Activated B cell treated with CpG ODN at 0.5 μM for 24 hours (primary cell): ENCODE measurements around the gene HUWE1. TPM values are rescaled to one million over a fixed set of nuclear protein-coding genes. Genes with fewer than 3 reads are reported as not detected.

Experiments used
- ATAC-seq: fragments of 200-7000 bp; cut with Tn5 transposase; one replicate; pipeline ENCODE4 v1.10.0; 2021; ENCODE audit warnings: low read depth, mild to moderate bottlenecking, moderate library complexity
- CTCF ChIA-PET: fragments of 350-600 bp; sonication (Branson Sonifier 250); formaldehyde crosslinking; loops from one replicate; lab custom pipeline; 2021; ENCODE audit warnings: antibody characterized with exemption; lab: Charles Lee
- POLR2A ChIA-PET: fragments of 350-600 bp; sonication (Branson Sonifier 250); formaldehyde crosslinking; loops from one replicate; lab custom pipeline; 2021; ENCODE audit warnings: antibody characterized with exemption; lab: Charles Lee
- DNase-seq: peaks from one replicate; pipeline ENCODE4 v3.0.0; 2022
- H3K27ac Mint-ChIP-seq: one replicate; pipeline ENCODE4 v1.8.0; 2020; ENCODE audit warnings: mixed read lengths
- H3K27me3 Mint-ChIP-seq: one replicate; pipeline ENCODE4 v1.8.0; 2021; ENCODE audit warnings: mixed read lengths
- H3K36me3 Mint-ChIP-seq: one replicate; pipeline ENCODE4 v1.8.0; 2021; ENCODE audit warnings: low read depth, mixed read lengths
- H3K4me1 Mint-ChIP-seq: one replicate; pipeline ENCODE4 v1.8.0; 2021; ENCODE audit warnings: mixed read lengths
- H3K4me3 Mint-ChIP-seq: one replicate; pipeline ENCODE4 v1.8.0; 2020; ENCODE audit warnings: mild to moderate bottlenecking, mixed read lengths
- H3K9me3 Mint-ChIP-seq: one replicate; pipeline ENCODE4 v1.8.0; 2020; ENCODE audit warnings: mixed read lengths
- intact Hi-C: fragments of 100-400 bp; cut with micrococcal nuclease; formaldehyde crosslinking; loops from one replicate; pipeline ENCODE4 v1.15.1; 2024
- total RNA-seq: library from RNA; stranded (reverse); gene quantifications from 2 replicates; pipeline ENCODE4 v1.2.3, GENCODE V29; 2022
- TF ChIP-seq, protein P1 (sequence below): fragments of 200-600 bp; IDR thresholded peaks from one replicate; pipeline ENCODE4 v1.8.0; 2022; ENCODE audit warnings: antibody characterized with exemption, mild to moderate bottlenecking

The HUWE1 gene
- total RNA-seq, 1 donor from 2014 or later, result 257 TPM

DNA sequence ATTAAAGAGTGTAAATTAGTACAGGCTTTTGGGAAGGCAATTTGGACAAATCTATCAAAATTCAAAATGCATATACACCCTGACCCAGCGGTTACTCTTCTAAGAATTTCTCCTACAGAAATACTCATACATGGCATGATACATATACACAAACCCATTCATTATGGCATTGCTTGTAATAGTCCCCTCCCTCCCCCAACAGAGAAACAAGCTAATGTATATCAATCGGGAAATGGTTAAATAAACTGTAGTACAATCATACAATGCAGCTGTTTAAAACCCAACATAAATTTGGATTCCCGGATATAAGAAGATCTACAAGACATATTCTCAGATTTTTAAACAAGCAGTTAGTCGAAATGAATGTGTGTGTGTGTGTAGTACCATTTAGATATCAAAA lies 808 bp downstream of the HUWE1 start:
- ATAC-seq (no peak), DNase-seq (no peak)
- intact Hi-C loops, result loop anchor here (1.0 to 10.0 kb wide), 4 partner anchors 19 to 1479 kb away; partner anchors contain the start of genes APEX2 and TSPYL2
- TF ChIP-seq, protein P1, sequence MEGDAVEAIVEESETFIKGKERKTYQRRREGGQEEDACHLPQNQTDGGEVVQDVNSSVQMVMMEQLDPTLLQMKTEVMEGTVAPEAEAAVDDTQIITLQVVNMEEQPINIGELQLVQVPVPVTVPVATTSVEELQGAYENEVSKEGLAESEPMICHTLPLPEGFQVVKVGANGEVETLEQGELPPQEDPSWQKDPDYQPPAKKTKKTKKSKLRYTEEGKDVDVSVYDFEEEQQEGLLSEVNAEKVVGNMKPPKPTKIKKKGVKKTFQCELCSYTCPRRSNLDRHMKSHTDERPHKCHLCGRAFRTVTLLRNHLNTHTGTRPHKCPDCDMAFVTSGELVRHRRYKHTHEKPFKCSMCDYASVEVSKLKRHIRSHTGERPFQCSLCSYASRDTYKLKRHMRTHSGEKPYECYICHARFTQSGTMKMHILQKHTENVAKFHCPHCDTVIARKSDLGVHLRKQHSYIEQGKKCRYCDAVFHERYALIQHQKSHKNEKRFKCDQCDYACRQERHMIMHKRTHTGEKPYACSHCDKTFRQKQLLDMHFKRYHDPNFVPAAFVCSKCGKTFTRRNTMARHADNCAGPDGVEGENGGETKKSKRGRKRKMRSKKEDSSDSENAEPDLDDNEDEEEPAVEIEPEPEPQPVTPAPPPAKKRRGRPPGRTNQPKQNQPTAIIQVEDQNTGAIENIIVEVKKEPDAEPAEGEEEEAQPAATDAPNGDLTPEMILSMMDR, result no peak
- ChIA-PET CTCF (interaction anchor here (0.8 to 1.6 kb wide), 2 partner anchors 145 to 146 kb away, joined by 3 to 5 read pairs; no protein-coding TSS in a partner anchor), POLR2A (interaction anchor here (0.6 to 6.0 kb wide), 15 partner anchors 9 to 954 kb away, joined by 3 to 110 read pairs (median 5); partner anchors contain the start of genes PHF8, RIBC1 and SMC1A)
- Mint-ChIP-seq H3K4me1 (peaks cover 34% of the 10 kb centered on the region), H3K36me3 (peaks cover 16% of the 10 kb centered on the region), H3K27ac (peak overlapping the region; percentile 87), H3K4me3 (peak overlapping the region; percentile 91), H3K27me3 (no peaks in the 10 kb centered on the region), H3K9me3 (no peaks in the 10 kb centered on the region)

DNA sequence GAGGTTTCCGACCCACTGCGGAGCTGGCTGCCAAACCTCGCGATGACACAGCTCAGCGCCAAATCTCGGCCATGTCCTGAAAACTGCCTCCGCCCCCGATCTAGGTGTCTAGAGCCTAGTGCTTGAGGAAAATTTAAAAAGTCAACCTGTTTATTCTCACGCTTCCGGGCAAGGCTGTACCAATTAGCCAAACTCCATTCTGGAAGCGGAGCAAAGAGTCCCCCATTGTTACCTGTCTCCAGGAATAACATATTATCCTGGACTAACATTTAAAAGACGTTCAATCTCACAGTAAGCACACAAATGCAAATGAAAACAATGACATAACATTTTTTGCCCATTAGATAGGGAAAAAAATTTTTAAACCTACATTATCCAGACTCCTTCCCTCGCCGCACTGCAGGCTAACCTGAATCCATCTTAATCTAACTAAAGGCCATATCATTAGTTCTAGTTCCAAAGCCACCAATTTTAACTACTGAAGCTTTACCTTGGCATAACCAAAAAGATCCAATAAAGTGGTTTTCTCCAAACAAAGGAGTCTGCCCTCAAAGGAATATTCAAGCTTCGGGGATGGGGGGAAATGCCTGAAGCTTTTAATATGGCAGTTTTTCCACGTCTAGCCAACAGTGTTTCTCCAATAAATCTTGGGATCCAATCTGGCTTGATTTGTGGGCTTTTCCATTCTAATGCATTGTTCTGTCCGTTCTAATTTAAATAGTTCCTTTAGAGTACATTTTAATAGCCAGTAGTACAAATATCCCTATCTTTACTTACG lies 1.9 kb downstream of the HUWE1 start:
- H3K27me3 Mint-ChIP-seq, result no peaks in the 10 kb centered on the region
- CTCF ChIA-PET, result interaction anchor here (1.0 to 2.1 kb wide), 2 partner anchors 20 to 31 kb away, joined by 4 to 5 read pairs; no protein-coding TSS in a partner anchor
- H3K4me3 Mint-ChIP-seq, result peak overlapping the region; percentile 91
- ATAC-seq (no peak), DNase-seq (no peak)
- peak overlapping the region; percentile 97 for H3K27ac Mint-ChIP-seq
- H3K9me3 Mint-ChIP-seq, result no peaks in the 10 kb centered on the region
- TF ChIP-seq, protein P1, result no peak
- intact Hi-C loops, result loop anchor here (1.0 to 10.0 kb wide), 8 partner anchors 30 to 1480 kb away; partner anchors contain the start of genes APEX2, PHF8, RIBC1 and SMC1A
- H3K4me1 Mint-ChIP-seq, result peaks cover 39% of the 10 kb centered on the region
- POLR2A ChIA-PET, result interaction anchor here (0.5 to 6.0 kb wide), 17 partner anchors 9 to 1768 kb away, joined by 3 to 110 read pairs (median 5); partner anchors contain the start of genes GNL3L, MAGEH1 and PHF8
- H3K36me3 Mint-ChIP-seq, result peaks cover 25% of the 10 kb centered on the region

DNA sequence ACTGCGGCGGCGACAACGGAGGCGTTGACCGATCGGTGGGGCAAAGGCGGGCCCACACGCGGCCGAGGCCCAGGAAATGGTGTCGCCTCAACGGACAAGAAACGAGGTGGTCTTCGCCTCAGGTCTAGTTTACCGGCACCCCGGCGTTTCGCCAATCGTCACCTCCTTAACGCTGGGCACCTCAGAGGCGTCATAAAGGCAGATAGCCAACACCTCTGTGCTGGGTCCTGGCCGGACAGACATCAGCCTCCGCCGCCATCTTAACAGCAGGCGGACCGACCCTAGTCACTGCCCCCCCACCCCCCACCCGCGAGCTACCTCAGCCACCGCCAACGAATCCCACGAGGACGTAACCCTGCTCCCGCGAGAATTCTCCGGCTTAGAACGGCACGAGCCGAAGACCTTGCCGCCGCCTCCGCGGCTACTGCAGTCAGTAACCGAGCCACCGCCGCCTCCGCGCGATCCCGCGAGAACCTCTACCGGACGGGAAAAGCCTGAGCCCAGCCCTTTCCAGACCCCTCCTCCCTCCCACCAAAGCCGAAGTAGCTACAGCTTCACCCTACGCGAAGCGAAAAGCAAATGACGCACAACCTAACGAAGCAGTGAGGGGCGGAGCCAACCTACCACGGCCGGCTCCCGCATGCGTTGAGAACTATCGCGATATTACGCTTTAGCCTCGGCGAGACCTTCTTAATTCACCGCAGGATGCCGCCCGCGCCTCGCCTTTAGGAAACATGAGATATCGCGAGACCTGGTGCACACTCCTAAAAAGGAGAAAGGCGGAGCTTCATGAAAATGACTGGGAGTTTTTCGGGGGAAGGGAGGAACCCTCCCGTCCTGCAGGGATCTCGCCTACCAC lies 2.7 kb downstream of the HUWE1 start:
- no peaks in the 10 kb centered on the region for H3K9me3 Mint-ChIP-seq
- TF ChIP-seq, protein P1, result no peak
- peaks cover 30% of the 10 kb centered on the region for H3K36me3 Mint-ChIP-seq
- peaks cover 40% of the 10 kb centered on the region for H3K4me1 Mint-ChIP-seq
- POLR2A ChIA-PET, result interaction anchor here (0.5 to 6.0 kb wide), 19 partner anchors 9 to 1768 kb away, joined by 3 to 110 read pairs (median 5); partner anchors contain the start of genes GNL3L, MAGEH1 and PHF8
- peak overlapping the region; percentile 97 for H3K27ac Mint-ChIP-seq
- intact Hi-C loops, result loop anchor here (1.0 to 10.0 kb wide), 8 partner anchors 31 to 1481 kb away; partner anchors contain the start of genes APEX2, PHF8, RIBC1 and SMC1A
- ATAC-seq (peak; percentile 68), DNase-seq (peak; percentile 69)
- CTCF ChIA-PET, result interaction anchor here (1.0 to 2.1 kb wide), 2 partner anchors 21 to 32 kb away, joined by 4 to 5 read pairs; no protein-coding TSS in a partner anchor
- H3K27me3 Mint-ChIP-seq, result no peaks in the 10 kb centered on the region
- peak overlapping the region; percentile 91 for H3K4me3 Mint-ChIP-seq

DNA sequence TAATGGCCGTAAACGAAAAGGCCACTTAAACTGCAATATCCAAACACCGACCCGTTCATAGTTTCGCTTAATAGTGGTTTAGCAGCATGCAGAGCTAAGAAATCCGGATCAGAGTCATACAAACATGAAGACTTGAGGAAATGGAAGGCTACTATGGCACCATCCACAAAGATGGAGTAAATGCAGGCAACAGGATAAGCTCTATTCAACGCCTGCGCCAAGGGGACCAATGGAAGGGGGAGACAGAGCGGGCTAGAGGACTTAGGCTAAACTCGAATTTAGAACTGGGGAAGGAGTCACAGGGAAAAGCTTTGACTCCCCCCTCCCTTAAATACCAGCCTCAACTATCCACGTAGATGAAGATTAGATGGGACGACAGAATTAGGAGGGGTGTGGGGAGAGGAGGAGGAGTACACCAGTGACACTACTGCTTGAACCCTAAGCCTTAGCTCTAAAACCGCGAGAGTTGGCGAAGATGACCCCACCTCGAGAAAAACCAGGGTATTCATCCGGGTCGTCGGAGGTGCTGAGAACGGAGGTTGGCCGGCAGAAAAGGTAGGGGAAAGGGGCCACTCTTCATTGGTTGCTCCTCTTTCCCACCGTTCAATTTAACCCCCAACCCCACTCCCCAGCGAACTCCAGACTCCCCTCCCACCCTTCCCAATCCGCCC lies 3.5 kb downstream of the HUWE1 start:
- peak overlapping the region; percentile 91 for H3K4me3 Mint-ChIP-seq
- ATAC-seq, result no peak
- DNase-seq, result no peak
- peak overlapping the region; percentile 97 for H3K27ac Mint-ChIP-seq
- intact Hi-C loops, result loop anchor here (5.0 to 10.0 kb wide), 4 partner anchors 598 to 1482 kb away; partner anchors contain the start of genes APEX2 and TSPYL2
- POLR2A ChIA-PET, result interaction anchor here (0.5 to 6.0 kb wide), 8 partner anchors 21 to 1769 kb away, joined by 4 to 110 read pairs (median 6); partner anchors contain the start of genes GNL3L, MAGEH1 and PHF8
- no peaks in the 10 kb centered on the region for H3K27me3 Mint-ChIP-seq
- TF ChIP-seq, protein P1, result no peak
- H3K4me1 Mint-ChIP-seq, result peaks cover 43% of the 10 kb centered on the region
- peaks cover 38% of the 10 kb centered on the region for H3K36me3 Mint-ChIP-seq
- CTCF ChIA-PET, result interaction anchor here (2.1 kb wide), 1 partner anchor 22 kb away, joined by 5 read pairs; no protein-coding TSS in a partner anchor
- H3K9me3 Mint-ChIP-seq, result no peaks in the 10 kb centered on the region
